GM12878 (cell line): ENCODE results near the gene CYP1B1. TPM values are rescaled to one million over a fixed set of nuclear protein-coding genes. Genes with fewer than 3 reads are reported as not detected.
A peak's percentile ranks its signal among the peaks of the same experiment; 100 is the strongest.

ENCODE experiments used
- ATAC-seq: fragments of 200-7000 bp; cut with Tn5 transposase; 3 replicates; pipeline ENCODE4 v1.9.1; 2020; ENCODE audit warnings: mild to moderate bottlenecking, moderate library complexity
- BruUV-seq: library from RNA; stranded (reverse); fragments of 400-500 nt; replicated peaks from 2 replicates; lab custom pipeline; 2021; lab: Mats Ljungman, UMichigan
- CTCF ChIA-PET: fragments of 300-600 bp; sonication (Branson Sonifier 250); formaldehyde crosslinking; extraction: SDS; loops from one replicate; lab custom pipeline; 2021; ENCODE audit warnings: inconsistent platforms; lab: Yijun Ruan, JAX
- POLR2A ChIA-PET: fragments of 350-600 bp; formaldehyde crosslinking; extraction: SDS; loops from one replicate; lab custom pipeline; 2021; ENCODE audit warnings: inconsistent platforms; lab: Charles Lee
- RAD21 ChIA-PET: fragments of 300-600 bp; sonication (Branson Sonifier 250); formaldehyde crosslinking; loops from one replicate; lab custom pipeline; 2023; ENCODE audit warnings: antibody characterized with exemption; ENCODE audit not compliant: unreplicated experiment; lab: Charles Lee
- SMC1A ChIA-PET: fragments of 300-600 bp; sonication (Branson Sonifier 250); formaldehyde crosslinking; loops from one replicate; lab custom pipeline; 2023; ENCODE audit not compliant: unreplicated experiment, uncharacterized antibody; lab: Charles Lee
- DNase-seq: peaks from one replicate; pipeline ENCODE4 v3.0.0-alpha.2; 2011; ENCODE audit warnings: low read depth, low spot score
- FAIRE-seq: peaks from 3 replicates; lab custom pipeline; 2011; peaks lifted over from hg19 to GRCh38; lab: Jason Lieb, UNC
- H2AFZ ChIP-seq: 2 replicates; pipeline ENCODE4 v1.6.0; 2011; ENCODE audit warnings: low read depth, low read length, control low read depth; ENCODE audit not compliant: control insufficient read depth
- H3K27ac ChIP-seq: 2 replicates; pipeline ENCODE4 v1.5.1; 2011; ENCODE audit warnings: control low read depth; ENCODE audit not compliant: control insufficient read depth, insufficient read depth
- H3K27me3 ChIP-seq, 2 experiments: replicated peaks in 1 of 2; 2 replicates each; pipeline versions ENCODE4 v1.6.0 to v1.6.1; 2011; ENCODE audit warnings: low read length in 1 of 2; ENCODE audit not compliant: control insufficient read depth in 2 of 2, insufficient read depth in 2 of 2
- H3K36me3 ChIP-seq, 2 experiments: 2 replicates each; pipeline ENCODE4 v1.5.1; 2011; ENCODE audit warnings: low read length in 1 of 2; ENCODE audit not compliant: control insufficient read depth in 2 of 2, insufficient read depth in 2 of 2
- H3K4me1 ChIP-seq: 2 replicates; pipeline ENCODE4 v1.6.1; 2011; ENCODE audit warnings: mild to moderate bottlenecking, low read length, moderate library complexity, mixed read lengths; ENCODE audit not compliant: control insufficient read depth, insufficient read depth
- H3K4me2 ChIP-seq: 2 replicates; pipeline ENCODE4 v1.6.0; 2011; ENCODE audit warnings: control low read depth; ENCODE audit not compliant: control insufficient read depth, insufficient read depth
- H3K4me3 ChIP-seq: fragments of 200-600 bp; sonication (generic); 2 replicates; pipeline ENCODE4 v1.5.1; 2016
- H3K79me2 ChIP-seq: 2 replicates; pipeline ENCODE4 v1.6.0; 2011; ENCODE audit warnings: low read length; ENCODE audit not compliant: control insufficient read depth, insufficient read depth
- H3K9ac ChIP-seq: 2 replicates; pipeline ENCODE4 v1.8.0; 2011; ENCODE audit warnings: low read length, control low read depth, mixed read lengths; ENCODE audit not compliant: control insufficient read depth, insufficient read depth
- H3K9me3 ChIP-seq: replicated peaks from 3 replicates; pipeline ENCODE4 v1.5.1; 2011; ENCODE audit warnings: mild to moderate bottlenecking, low read length; ENCODE audit not compliant: control insufficient read depth, insufficient read depth
- H4K20me1 ChIP-seq: 2 replicates; pipeline ENCODE4 v1.6.0; 2011; ENCODE audit not compliant: control insufficient read depth, insufficient read depth
- BCL11A ChIP-seq: IDR thresholded peaks from 2 replicates; pipeline ENCODE4 v1.6.1; 2011; ENCODE audit warnings: low read depth, low read length
- CBFB ChIP-seq: IDR thresholded peaks from 2 replicates; pipeline ENCODE4 v1.6.1; 2016; ENCODE audit warnings: antibody characterized with exemption, low read depth
- CBX5 ChIP-seq: sonication (generic); IDR thresholded peaks from 2 replicates; pipeline ENCODE4 v1.6.1; 2016; ENCODE audit warnings: low read depth, moderate library complexity, mild to moderate bottlenecking, inconsistent platforms
- CTCF ChIP-seq, 3 experiments: IDR thresholded peaks in 2 of 3; conservative IDR thresholded peaks in 1 of 3; 2 replicates each; pipeline ENCODE4 v1.5.1; 2011; ENCODE audit warnings: low read depth in 3 of 3, low read length in 3 of 3, mild to moderate bottlenecking in 3 of 3, control low read depth in 2 of 3, moderate library complexity in 2 of 3, inconsistent platforms in 1 of 3, mixed read lengths in 1 of 3; ENCODE audit not compliant: control insufficient read depth in 2 of 3, insufficient read depth in 1 of 3; ENCODE audit errors: extremely low read depth in 1 of 3
- E2F4 ChIP-seq: IDR thresholded peaks from 2 replicates; pipeline ENCODE4 v1.6.1; 2012; ENCODE audit warnings: low read depth, low read length, improper control_type of control experiment
- EZH2 ChIP-seq: IDR thresholded peaks from 2 replicates; pipeline ENCODE4 v1.6.1; 2012; ENCODE audit warnings: low read depth, mild to moderate bottlenecking, control low read depth, inconsistent platforms, low read length, borderline replicate concordance; ENCODE audit not compliant: control insufficient read depth
- GATAD2B ChIP-seq: fragments of 450-650 bp; conservative IDR thresholded peaks from 2 replicates; pipeline ENCODE4 v1.6.1; 2017; ENCODE audit warnings: low read depth, mild to moderate bottlenecking, moderate library complexity
- MEF2B ChIP-seq: fragments of 450-650 bp; IDR thresholded peaks from 2 replicates; pipeline ENCODE4 v1.6.1; 2018; ENCODE audit warnings: mild to moderate bottlenecking, moderate library complexity; ENCODE audit not compliant: partially characterized antibody, poor library complexity, severe bottlenecking
- NR2C2 ChIP-seq: IDR thresholded peaks from 2 replicates; pipeline ENCODE4 v1.6.1; 2011; ENCODE audit warnings: borderline replicate concordance, low read depth; ENCODE audit not compliant: control insufficient read depth, insufficient read length
- NRF1 ChIP-seq: conservative IDR thresholded peaks from 2 replicates; pipeline ENCODE4 v1.6.1; 2011; ENCODE audit warnings: mild to moderate bottlenecking, low read depth, low read length, improper control_type of control experiment
- PML ChIP-seq: IDR thresholded peaks from 2 replicates; pipeline ENCODE4 v1.6.1; 2012; ENCODE audit warnings: low read length, inconsistent platforms
- POLR2AphosphoS2 ChIP-seq: IDR thresholded peaks from 2 replicates; pipeline ENCODE4 v1.6.1; 2011; ENCODE audit warnings: low read depth, mild to moderate bottlenecking, low read length, improper control_type of control experiment, moderate library complexity
- POU2F2 ChIP-seq: IDR thresholded peaks from 3 replicates; pipeline ENCODE4 v1.6.1; 2011; ENCODE audit warnings: low read depth, mild to moderate bottlenecking, low read length, borderline replicate concordance
- RAD51 ChIP-seq: fragments of 450-650 bp; IDR thresholded peaks from 2 replicates; pipeline ENCODE4 v1.6.1; 2016; ENCODE audit warnings: moderate library complexity, mild to moderate bottlenecking, inconsistent platforms
- RFX5 ChIP-seq: IDR thresholded peaks from 2 replicates; pipeline ENCODE4 v1.6.1; 2011; ENCODE audit warnings: low read depth, low read length, improper control_type of control experiment
- SMAD5 ChIP-seq: IDR thresholded peaks from 2 replicates; pipeline ENCODE4 v1.6.1; 2016; ENCODE audit warnings: antibody characterized with exemption, low read depth
- STAT3 ChIP-seq: IDR thresholded peaks from 2 replicates; pipeline ENCODE4 v1.6.1; 2011; ENCODE audit warnings: low read depth, low read length, improper control_type of control experiment
- TCF3 ChIP-seq: IDR thresholded peaks from 2 replicates; pipeline ENCODE4 v1.6.1; 2012; ENCODE audit warnings: low read depth, mild to moderate bottlenecking, low read length, borderline replicate concordance; ENCODE audit not compliant: insufficient read depth
- ZNF274 ChIP-seq: IDR thresholded peaks from one replicate; pipeline ENCODE4 v1.8.0; 2011; ENCODE audit not compliant: insufficient read length, insufficient read depth
- WGBS: methylation state at CpG from one replicate; pipeline ENCODE4 v1.1.6; 2016; ENCODE audit warnings: low lambda C conversion rate; ENCODE audit not compliant: insufficient replicate concordance, insufficient coverage; ENCODE audit errors: missing lambda C conversion rate; 5-methylcytosine and 5-hydroxymethylcytosine counted together
- in situ Hi-C: fragments of 300-500 bp; cut with MboI; formaldehyde crosslinking; loops from 9 replicates; pipeline ENCODE4 v1.14.3; 2018; ENCODE audit warnings: mixed read lengths
- intact Hi-C: fragments of 100-400 bp; cut with micrococcal nuclease; formaldehyde crosslinking; loops from one replicate; pipeline ENCODE4 v1.14.2; 2022; ENCODE audit not compliant: unreplicated experiment
- polyA plus RNA-seq, 11 experiments: library from polyadenylated mRNA; depleted of rRNA in 4 of 11; unstranded in 6 of 11; stranded (reverse) in 5 of 11; fragments of >200 nt; fragmentation: Nextera tagmentation in 4 of 11; fragmentation: Illumina TruSeq in 1 of 11; extraction: Ambion mirVana in 4 of 11; extraction: Trizol in 1 of 11; gene quantifications; 1 replicate in 1 of 11; 2 replicates in 10 of 11; pipeline versions ENCODE4 v1.2.1 to v1.2.3, GENCODE V29; 2011 to 2016; ENCODE audit warnings: inconsistent platforms in 2 of 11, missing spikeins in 2 of 11, low read depth in 1 of 11
- total RNA-seq, 4 experiments: library from RNA; depleted of rRNA in 3 of 4; stranded (reverse); fragments of >200 nt in 3 of 4; fragmentation: Illumina TruSeq in 1 of 4; extraction: Trizol in 1 of 4; gene quantifications; 2 replicates each; pipeline versions ENCODE4 v1.2.1 to v1.2.3, GENCODE V29; 2013 to 2021

CYP1B1 gene
- total and polyA plus RNA-seq, 10 of the 15 experiments (the other 5 are each of a cell fraction or from before 2014, with no cell fraction given): 0.35 to 29.7 (median 3.4) TPM

GRCh38 chr2:38076710-38077430, 919 bp upstream of the CYP1B1 start (continued):
- TF ChIP-seq CTCF (IDR thresholded peaks at IDR 0.05 in 2 of 3, conservative IDR thresholded peaks at IDR 0.05 in 1 of 3; ENCODE audit: control insufficient read depth in 2 of 3, extremely low read depth in 1 of 3, insufficient read depth in 1 of 3, low read depth in 3 of 3, low read length in 3 of 3): peak; percentile 12 to 37 (median 34); a peak in 4 of 6 replicates

GRCh38 chr2:38076152-38076709, 280 bp upstream of the CYP1B1 start:
- no peaks in the 10 kb centered on the region for H3K36me3 ChIP-seq
- H3K27me3 ChIP-seq: no peaks in the 10 kb centered on the region; a peak in 2 of 4 replicates
- peaks cover 42% of the 10 kb centered on the region for H3K79me2 ChIP-seq
- BruUV-seq: no TSS peak
- POLR2A ChIA-PET: interaction anchor here (1.0 kb wide), 1 partner anchor 38 kb away, joined by 3 read pairs; no protein-coding TSS in a partner anchor
- no peaks in the 10 kb centered on the region for H4K20me1 ChIP-seq
- H3K9me3 ChIP-seq: peaks cover 2% of the 10 kb centered on the region; the same call in 2 of the 3 replicates
- no peak for DNase-seq
- H2AFZ ChIP-seq: peak overlapping the region; percentile 25
- H3K4me3 ChIP-seq: peak overlapping the region; percentile 71
- peak; percentile 74 for ATAC-seq
- in situ Hi-C loops: no loop called here
- RAD21 ChIA-PET: interaction anchor here (1.1 to 2.5 kb wide), 3 partner anchors 33 to 198 kb away, joined by 4 to 12 read pairs (median 9); no protein-coding TSS in a partner anchor
- CTCF ChIA-PET: interaction anchor here (0.9 to 2.3 kb wide), 7 partner anchors 7 to 206 kb away, joined by 3 to 7 read pairs (median 3); no protein-coding TSS in a partner anchor
- intact Hi-C loops: loop anchor here (1.0 to 10.0 kb wide), 8 partner anchors 31 to 681 kb away; no protein-coding TSS in a partner anchor
- H3K4me2 ChIP-seq: peak overlapping the region; percentile 91
- FAIRE-seq: peak; percentile 13
- H3K4me1 ChIP-seq: peaks cover 11% of the 10 kb centered on the region
- SMC1A ChIA-PET: interaction anchor here (0.6 to 1.7 kb wide), 4 partner anchors 10 to 199 kb away, joined by 3 to 8 read pairs (median 3); no protein-coding TSS in a partner anchor
- 21% methylated on average over 39 of the region's 51 CpGs for WGBS
- H3K27ac ChIP-seq: peak overlapping the region; percentile 77
- peak overlapping the region; percentile 74 for H3K9ac ChIP-seq
- TF ChIP-seq TCF3: 0 out of 2 replicates have a peak, but pooled peaks have one; percentile 2
- no peak for TF ChIP-seq CBX5
- no peak for TF ChIP-seq ZNF274
- TF ChIP-seq E2F4: no peak
- TF ChIP-seq POU2F2: no peak
- no peak for TF ChIP-seq PML
- no peak for TF ChIP-seq BCL11A
- no peak for TF ChIP-seq RAD51
- TF ChIP-seq GATAD2B: no peak
- no peak for TF ChIP-seq STAT3
- no peak for TF ChIP-seq NRF1
- TF ChIP-seq MEF2B: no peak
- no peak for TF ChIP-seq POLR2AphosphoS2
- TF ChIP-seq NR2C2: no peak
- TF ChIP-seq EZH2: no peak
- no peak for TF ChIP-seq RFX5
- TF ChIP-seq SMAD5: peak; percentile 59; the same call in 1 of the 2 replicates
- TF ChIP-seq CBFB: peak; percentile 65; the same call in 1 of the 2 replicates
